GM21825 (cell line): Measurements from ENCODE around the gene TLE6.
A peak's percentile ranks its signal among the peaks of the same experiment; 100 is the strongest.
"Not testable (repeated sequence)": the region's sequence is repeated elsewhere in the genome, so short reads cannot be mapped to it uniquely, and the experiment has no call there.

Experiments used
- ATAC-seq: cut with Tn5 transposase; IDR thresholded peaks from one replicate; pipeline ENCODE4 v1.9.1; 2021; ENCODE audit warnings: mild to moderate bottlenecking, moderate library complexity; ENCODE audit not compliant: unreplicated experiment

Gene TLE6

DNA sequence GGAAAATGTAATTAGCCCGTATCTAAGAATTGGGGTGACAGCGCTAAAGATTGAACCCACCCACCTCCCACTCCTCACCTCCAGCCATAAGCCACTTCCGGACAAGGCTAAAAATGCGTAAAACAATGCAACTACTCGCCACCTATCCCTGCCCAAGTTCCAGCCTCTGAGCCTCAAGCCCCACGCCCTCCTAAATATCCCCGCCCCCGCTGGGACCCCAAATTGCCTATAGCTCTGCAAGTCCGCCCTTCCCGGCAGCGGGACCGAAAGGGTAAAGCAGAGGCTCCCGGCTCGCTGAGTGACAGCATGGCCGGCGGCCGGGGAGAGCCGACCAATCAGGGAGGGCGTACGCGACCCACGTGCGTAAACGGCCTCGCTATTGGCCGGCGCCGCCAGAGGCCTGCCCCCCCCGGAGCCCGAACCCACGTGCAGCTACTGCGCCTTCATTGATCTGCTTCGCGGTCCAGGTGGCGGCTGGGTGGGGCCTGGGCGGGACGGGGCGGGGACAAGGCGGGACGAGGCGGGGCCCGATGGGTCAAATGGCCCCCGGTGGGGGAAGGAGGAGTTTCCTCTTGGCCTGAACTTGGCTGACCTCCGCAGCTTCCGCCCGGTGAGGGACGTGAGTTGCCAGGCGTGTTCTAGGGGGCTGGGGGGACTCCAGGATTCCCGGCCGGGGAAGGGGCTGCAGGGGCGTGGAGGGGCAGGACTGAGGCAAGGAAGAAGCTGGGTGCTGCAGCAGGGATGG is at the start of gene TLE6:
TSS of gene TLE6 (plus strand) at position 564 of the 745 bp plus-strand sequence. CDS start 670 bp downstream, outside the sequence.
- peak; percentile 90 for ATAC-seq

DNA sequence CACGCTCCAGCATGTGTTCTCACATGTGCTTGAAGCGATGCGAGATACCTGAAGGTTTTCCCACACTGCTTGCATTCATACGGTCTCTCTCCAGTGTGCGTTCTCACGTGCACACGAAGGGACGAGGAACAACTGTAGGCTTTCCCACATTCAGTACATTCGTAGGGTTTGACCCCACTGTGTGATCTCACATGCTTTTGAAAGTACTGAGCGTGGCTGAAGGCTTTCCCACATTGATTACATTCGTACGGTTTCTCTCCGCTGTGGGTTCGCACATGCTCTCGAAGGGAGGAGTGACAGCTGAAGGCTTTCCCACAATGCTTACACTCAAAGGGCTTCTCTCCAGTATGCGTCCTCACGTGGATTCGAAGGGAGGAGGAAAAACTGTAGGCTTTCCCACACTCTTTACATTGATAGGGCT is 43.9 kb upstream of the TLE6 start:
- no peak for ATAC-seq

DNA sequence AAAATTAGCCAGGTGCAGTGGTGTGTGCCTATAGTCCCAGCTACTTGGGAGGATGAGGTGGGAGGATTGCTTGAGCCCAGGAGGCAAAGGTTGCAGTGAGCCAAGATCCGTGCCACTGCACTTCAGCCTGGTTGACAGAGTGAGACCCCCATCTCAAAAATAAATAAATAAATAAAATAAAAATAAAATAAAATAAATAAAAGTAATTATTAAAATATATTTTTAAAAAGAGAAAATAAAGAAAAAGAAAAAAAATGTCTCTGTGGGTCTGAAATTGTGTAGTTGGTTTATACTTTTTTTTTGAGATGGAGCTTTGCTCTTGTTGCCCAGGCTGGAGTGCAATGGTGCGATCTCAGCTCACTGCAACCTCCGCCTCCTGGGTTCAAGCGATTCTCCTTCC is 41.5 kb upstream of the TLE6 start:
- not testable (repeated sequence) for ATAC-seq

DNA sequence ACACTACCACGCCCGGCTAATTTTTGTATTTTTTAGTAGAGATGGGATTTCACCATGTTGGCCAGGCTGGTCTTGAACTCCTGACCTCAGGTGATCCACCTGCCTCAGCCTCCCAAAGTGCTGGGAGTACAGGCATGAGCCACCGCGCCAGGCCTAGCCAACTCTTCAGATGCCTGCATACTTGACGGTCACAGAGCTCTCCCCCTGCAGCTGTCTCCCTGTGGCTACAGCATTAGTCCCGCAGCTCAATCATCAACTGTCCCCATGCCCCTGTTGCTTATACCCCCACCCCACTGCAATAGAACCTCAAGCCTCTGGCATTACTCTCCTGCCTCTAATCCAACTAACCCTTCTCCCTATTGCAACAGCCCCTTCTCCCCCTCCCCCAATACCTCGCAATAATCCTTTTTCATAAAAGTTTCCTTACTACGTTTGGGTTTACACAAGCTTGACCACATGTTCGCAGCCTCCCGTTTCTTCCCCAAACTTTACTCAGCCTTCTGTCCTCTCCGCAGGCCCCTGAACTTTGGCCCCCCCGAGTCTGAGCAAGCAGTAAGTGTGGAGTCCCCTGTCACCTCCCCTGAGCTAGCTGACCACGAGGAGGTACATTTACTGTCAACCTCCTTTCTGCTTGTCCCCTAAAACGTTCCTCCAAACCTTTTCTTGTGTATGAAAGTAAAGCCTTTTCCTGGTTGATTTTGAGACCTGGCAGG is 34.3 kb upstream of the TLE6 start:
- no peak for ATAC-seq

DNA sequence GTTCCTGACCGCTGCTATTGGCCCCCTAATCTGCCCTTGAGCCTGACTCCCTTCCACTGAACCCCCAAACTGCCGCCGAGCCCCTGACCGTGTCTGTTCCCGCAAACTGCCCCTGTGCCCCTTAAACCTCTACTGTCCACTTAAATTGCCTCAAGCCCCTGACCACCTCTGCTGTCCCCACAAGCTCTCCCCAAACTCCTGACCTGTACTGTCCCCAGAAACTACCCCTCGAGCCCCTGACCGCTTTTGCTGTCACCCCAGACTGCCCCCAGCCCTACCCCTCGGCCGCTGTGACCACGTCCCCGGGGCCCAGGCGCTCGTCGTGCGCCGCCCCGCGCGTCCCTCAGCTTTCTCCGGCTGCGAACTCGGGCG is 33.0 kb upstream of the TLE6 start:
- no peak for ATAC-seq

DNA sequence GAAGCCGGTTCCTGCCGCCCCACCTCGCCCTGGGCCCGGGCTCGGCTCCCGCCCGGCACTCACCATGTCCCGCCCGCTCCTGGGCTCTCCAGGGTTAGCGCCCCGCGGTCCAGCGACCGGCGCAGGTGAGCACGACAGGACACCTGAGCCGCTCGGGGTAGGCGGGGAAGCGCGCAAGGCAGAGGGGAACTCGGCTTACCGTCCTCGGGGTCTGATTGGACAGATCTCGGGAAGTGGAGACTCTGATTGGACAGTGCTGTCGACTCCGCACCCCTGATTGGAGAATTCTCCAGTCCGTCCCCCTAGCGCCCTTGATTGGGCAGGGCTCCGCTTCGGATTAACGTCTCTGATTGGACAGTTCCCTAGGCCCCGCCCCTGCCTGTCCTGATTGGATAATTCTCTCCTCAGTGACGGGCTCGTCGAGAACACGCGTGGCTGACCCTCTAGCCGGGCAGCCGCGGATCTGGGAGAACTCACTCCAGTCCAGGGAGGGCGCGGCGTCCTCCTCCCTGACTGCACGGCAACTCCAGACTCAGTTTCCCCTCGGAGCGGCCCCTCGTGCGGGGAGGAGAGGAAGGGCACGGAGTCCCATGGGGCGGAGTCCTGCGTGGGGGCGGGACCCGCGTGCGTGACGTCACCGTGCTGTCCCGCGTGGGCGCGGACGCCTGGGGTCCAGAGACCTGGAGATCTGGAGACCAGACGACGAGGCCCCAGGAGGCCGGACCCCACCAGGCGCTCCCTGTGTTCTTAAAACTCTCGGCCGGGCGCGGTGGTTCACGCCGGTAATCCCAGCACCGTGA is 32.4 kb upstream of the TLE6 start, which contains the start of gene ZNF77:
TSS of gene ZNF77 (minus strand) at position 197 of the 800 bp plus-strand sequence. CDS start at position 66, 131 bp downstream.
- ATAC-seq: peak; percentile 83

DNA sequence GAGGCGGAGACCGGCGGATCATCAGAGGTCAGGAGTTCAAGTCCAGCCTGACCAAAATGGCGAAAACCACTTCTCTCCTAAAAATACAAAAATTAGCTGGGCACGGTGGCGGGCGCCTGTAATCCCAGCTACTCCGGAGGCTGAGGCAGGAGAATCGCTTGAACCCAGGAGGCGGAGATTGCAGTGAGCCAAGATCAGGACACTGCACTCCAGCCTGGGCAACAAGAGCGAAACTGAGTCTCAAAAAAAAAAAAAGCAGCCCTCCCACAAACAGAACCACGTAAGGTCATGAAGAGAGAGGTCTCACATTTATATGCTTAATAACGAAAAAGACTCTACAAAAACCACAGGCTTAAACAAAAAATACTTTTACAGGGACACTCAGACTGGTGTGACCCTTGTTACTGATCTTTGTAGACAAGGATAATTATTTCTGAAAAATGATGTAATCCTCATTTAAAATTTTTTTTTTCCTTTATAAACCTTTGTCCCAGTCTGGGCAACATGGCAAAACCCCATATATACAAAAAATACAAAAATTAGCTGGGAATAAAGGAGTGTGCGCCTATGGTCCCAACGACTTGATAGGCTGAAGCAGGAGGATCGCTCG is 31.7 kb upstream of the TLE6 start:
- no peak for ATAC-seq

DNA sequence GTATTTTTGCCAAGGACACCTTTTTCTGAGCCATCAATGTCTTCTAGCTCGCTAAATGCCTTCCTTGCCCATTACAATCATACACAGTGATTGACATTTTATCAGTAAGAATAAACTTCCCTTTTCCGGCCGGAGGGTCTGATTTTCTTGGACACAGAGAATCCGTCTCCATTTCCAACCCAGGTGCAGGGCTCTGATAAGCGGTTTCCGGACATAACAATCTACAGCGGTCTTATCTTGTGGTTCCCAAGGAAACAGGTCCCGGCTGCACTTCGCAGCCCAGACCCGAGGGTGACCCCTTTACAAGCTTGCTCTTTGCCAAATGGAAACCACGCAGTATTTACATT is 27.5 kb upstream of the TLE6 start:
- peak; percentile 3 for ATAC-seq

DNA sequence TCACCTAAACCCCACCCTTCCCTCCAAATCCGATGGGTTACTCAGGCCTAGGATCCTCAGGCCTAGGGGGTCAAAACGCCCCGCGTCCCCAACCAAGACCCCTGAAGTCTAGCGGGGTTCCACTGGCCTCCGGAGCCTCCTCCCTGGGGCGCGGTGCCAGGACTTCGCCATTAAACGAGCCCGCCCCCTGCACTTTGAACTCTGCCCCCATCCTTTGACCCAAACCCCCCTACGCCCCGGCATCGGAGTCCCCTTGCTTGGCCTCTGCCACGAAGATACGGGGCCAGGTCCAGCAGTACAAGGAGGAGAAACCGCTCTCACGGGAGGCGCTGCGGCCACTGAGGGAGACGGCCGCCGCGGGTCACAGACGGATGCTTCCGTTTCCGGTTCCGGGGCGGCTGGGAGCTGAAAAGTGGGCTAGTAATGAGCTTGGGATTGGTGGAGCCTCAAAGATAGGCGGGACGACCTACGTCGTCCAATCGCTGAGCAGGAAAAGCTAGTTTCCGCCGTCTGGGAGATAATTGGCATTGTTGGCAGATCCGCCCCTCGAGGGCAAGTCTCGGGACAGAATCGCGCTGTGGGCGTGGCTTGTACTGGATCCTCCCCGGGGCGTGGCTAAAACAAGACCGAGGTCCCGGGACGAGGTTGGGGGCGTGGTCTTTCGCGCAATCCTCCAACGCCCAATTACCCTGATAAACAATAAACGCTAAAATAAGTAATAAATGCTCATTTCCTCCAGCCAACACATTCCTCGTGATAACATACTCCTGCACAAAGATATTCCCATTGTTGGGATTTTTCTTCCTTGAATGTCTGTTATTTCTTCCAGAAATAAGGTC is 26.9 kb upstream of the TLE6 start:
- peak; percentile 81 for ATAC-seq

DNA sequence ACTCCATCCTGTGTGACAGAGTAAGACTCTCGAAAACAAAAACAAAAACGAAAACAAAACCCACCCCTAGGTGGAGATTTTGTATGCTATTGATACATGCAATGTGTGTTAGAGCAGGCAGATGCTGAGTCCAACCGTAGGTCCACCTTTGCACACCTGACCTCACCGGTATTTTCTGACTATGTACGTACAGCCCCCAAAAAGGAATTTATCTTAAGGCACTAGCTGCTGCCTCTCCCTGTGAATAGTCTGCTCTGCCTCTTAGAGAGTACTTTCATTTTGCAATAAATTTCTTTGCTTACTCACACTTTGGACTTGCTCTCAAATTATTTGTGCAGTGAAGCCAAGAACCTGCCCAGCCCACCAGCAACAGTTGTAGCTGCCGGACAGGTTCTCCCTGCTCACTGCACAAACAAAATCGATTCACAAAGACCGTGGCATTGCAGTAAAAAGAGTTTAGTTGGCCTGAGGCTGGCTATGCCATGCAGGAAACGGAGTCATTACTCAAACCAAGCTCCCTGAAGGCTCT is 24.3 kb upstream of the TLE6 start:
- ATAC-seq: no peak

DNA sequence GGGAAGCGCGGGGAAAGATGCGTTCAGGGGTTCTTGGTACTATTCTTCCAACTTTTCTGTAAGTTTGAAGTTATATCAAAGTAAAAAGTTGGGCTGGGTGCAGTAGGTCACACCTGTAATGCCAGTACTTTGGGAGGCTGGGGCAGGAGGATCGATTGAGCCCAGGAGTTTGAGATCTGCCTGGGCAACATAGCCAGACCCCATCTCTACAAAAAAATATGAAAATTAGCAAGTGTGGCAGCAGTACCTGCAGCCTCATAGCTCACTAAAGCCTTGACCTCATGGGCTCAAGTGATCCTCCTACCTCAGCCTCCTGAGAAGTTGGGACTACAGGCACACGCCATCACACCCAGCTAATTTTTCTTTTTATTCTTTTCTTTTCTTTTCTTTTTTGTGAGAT is 20.2 kb upstream of the TLE6 start:
- ATAC-seq: no peak

DNA sequence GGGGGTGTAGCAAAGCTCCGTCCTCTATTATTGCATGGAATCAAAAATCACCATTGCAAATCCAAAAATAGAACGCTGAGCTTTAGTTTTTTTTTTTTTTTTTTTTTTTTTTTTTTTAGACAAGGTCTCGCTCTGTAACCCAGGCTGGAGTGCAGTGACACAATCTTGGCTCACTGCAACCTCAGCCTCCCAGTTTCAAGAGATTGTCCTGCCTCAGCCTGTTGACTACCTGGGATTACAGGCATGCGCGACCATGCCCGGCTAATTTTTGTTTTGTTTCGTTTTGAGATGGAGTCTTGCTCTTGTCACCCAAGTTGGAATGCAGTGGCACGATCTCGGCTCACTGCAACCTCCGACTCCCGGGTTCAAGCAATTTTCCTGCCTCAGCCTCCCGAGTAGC is 17.2 kb upstream of the TLE6 start:
- ATAC-seq: no peak

DNA sequence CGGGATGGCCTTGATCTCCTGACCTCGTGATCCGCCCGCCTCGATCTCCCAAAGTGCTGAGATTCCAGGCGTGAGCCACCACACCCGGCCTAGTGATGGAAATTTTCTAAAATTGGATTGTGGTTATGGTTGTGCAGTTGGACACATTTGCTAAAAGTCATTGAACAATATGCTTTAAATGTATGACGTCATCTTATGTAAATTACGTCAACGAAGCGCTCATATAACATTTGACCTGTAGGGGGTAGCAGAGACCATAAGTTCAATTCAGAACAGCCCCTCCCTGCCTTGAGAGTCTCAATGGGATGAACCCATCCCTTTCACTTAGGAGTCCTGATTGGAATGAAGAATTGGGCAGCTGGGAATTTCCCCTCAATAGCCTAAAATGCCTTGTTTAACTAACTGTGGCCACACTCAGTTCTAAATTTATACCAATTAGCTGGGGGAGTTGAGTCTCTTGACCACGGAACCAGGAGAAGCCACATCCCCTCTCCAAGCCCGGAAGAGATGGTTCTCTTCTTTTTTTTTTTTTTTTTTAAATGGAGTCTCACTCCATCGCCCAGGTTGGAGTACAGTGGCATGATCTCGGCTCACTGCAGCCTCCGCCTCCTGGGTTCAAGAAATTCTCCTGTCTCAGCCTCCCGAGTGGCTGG is 15.2 kb upstream of the TLE6 start:
- no peak for ATAC-seq

DNA sequence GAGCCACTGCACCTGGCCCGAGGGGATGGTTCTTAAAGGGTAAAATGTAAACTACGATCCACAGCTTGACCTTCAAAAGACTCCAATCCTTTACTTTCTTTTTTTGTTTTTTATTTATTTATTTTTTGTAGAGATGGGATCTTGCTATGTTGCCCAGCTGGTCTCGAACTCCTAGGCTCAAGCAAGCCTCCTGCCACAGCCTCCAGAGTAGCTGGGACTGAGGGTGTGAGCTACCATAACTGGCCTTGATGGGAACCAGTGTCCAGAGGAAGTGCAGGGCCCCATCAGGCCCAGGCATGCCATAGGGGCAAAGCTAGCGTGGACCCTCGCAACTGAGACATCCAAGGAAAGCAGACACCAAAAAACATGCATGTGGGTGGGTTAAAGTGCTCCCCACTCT is 14.2 kb upstream of the TLE6 start:
- no peak for ATAC-seq

DNA sequence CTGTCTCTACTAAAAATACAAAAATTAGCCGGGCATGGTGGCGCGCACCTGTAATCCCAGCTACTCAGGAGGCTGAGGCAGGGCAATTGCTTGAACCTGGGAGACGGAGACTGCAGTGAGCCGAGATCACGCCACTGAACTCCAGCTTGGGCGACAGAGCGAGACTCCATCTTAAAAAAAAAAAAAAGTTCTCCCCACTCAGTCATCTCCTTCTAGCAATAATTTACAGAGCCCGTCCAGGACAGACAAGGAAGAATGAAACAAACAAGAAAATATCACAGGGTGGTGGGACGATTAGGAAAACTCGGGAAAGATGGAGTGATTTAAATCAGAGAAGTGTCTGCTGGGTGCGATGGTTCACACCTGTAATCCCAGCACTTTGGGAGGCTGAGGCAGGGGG is 13.7 kb upstream of the TLE6 start:
- not testable (repeated sequence) for ATAC-seq

DNA sequence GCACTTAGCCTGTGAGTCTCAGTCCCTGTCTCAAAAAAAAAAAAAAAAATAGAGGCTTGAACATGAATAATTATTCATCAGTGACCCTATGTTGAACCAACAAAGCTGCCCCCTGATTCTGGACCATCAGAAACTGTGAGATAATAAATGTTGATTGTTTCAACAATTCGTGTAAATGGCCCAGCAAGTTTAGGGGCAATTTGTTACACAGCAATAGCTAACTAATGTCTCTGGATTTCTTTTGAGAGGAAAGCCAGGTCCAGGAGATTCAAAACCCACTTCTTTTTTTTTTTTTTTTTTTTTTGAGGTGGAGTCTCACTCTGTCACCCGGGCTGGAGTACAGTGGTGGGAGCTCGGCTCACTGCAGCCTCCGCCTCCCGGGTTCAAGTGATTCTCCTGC is 12.5 kb upstream of the TLE6 start:
- no peak for ATAC-seq

DNA sequence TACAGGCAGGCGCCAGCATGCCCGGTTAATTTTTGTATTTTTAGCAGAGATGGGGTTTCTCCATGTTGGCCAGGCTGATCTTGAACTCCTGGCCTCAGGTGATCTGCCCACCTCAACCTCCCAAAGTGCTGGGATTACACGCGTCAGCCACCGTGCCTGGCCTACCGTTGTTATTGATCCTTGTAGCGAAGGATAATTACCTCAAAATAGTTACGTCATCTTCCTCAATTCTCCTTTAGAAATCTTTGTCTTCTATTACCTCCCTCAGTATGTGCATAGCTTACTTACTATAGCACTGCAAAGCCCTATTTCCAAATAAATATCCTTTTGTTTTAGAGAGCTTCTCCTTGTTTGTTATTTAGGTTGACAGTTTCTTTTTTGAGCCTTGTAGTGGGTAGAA is 9.4 kb upstream of the TLE6 start:
- ATAC-seq: no peak

DNA sequence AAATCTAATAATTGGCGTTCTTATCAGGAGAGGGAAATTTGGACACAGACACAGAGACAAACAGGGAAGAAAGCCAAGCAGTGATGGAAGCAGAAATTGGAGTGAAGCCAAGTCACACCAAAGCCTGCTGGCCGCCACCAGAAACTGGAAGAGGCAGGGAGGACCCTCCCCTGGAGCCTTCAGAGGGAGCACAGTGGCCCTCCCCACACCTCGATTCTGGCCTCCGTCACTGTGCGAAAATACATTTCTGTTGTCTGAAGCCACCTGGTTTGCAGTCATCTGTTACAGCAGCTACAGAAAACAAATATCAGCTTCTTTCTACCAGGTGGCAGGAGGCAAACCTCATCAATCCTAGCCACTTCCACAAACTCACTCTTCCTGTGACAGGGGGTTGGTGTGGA is 8.3 kb upstream of the TLE6 start:
- ATAC-seq: no peak

DNA sequence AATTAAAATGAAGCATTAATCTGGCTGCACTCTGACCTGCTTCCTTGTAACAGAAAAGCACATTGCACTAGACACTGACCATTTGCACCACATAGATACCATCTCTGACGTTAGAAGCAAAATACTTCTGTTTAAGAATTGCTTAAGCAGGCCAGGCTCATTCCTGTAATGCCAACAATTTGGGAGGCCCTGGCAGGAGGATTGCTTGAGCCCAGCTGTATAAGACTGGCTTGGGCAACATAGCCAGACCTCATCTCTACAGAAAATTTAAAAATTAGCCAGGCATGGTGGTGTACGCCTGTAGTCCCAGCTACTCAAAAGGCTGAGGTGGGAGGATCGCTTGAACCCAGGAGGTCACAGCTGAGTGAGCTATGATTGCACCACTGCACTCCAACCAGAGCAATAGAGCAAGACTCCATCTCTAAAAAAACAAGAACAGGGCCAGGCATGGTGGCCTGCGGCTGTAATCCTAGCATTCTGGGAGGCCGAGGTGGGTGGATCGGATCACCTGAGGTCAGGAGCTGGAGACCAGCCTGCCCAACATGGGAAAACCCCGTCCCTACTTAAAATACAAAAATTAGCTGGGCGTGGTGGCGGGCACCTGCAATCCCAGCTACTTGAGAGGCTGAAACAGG is 7.0 kb upstream of the TLE6 start:
- ATAC-seq: no peak
